ENCODE data around the gene BLTP3B. TPM values are rescaled to one million over a fixed set of nuclear protein-coding genes. Genes with fewer than 3 reads are reported as not detected.
A peak's percentile ranks its signal among the peaks of the same experiment; 100 is the strongest.

BLTP3B gene
- total RNA-seq, 2 donors from 2014 or later: 22.6 to 30.9 TPM

GRCh38 chr12:100154474-100155247, 12.0 kb upstream of the BLTP3B start:
- Mint-ChIP-seq H3K27ac (no peak overlapping the region), H3K4me3 (no peak overlapping the region), H3K36me3 (ENCODE audit: low read depth) (no peaks in the 10 kb centered on the region), H3K27me3 (no peaks in the 10 kb centered on the region), H3K4me1 (peaks cover 6% of the 10 kb centered on the region)
- ATAC-seq (peak; percentile 80), DNase-seq (peak; percentile 51 to 63 (median 52))
- H3K9me3 ChIP-seq (ENCODE audit: control insufficient read depth, low read length, poor library complexity, severe bottlenecking): no peaks in the 10 kb centered on the region

- DNase-seq: no peak
- H3K4me3 Mint-ChIP-seq: no peak overlapping the region
- ATAC-seq: no peak
- H3K36me3 Mint-ChIP-seq (ENCODE audit: low read depth): peaks cover 2% of the 10 kb centered on the region
- H3K27me3 Mint-ChIP-seq: no peaks in the 10 kb centered on the region
- H3K4me1 Mint-ChIP-seq: peaks cover 6% of the 10 kb centered on the region
- H3K27ac Mint-ChIP-seq: no peak overlapping the region
- no peaks in the 10 kb centered on the region for H3K9me3 ChIP-seq (ENCODE audit: control insufficient read depth, low read length, poor library complexity, severe bottlenecking)
Measured at GRCh38 chr12:100153131-100153530, 10.5 kb upstream of the BLTP3B start.

- peaks cover 2% of the 10 kb centered on the region for H3K36me3 Mint-ChIP-seq (ENCODE audit: low read depth)
- no peaks in the 10 kb centered on the region for H3K9me3 ChIP-seq (ENCODE audit: control insufficient read depth, low read length, poor library complexity, severe bottlenecking)
- H3K27ac Mint-ChIP-seq: no peak overlapping the region
- no peak overlapping the region for H3K4me3 Mint-ChIP-seq
- H3K4me1 Mint-ChIP-seq: peaks cover 6% of the 10 kb centered on the region
- ATAC-seq: no peak
- no peak for DNase-seq
- H3K27me3 Mint-ChIP-seq: no peaks in the 10 kb centered on the region
Measured at GRCh38 chr12:100151769-100152168, 9.1 kb upstream of the BLTP3B start.

- H3K27me3 Mint-ChIP-seq: no peaks in the 10 kb centered on the region
- H3K4me3 Mint-ChIP-seq: no peak overlapping the region
- H3K9me3 ChIP-seq (ENCODE audit: control insufficient read depth, low read length, poor library complexity, severe bottlenecking): no peaks in the 10 kb centered on the region
- H3K36me3 Mint-ChIP-seq (ENCODE audit: low read depth): peaks cover 2% of the 10 kb centered on the region
- DNase-seq: no peak
- H3K27ac Mint-ChIP-seq: no peak overlapping the region
- ATAC-seq: no peak
- peaks cover 6% of the 10 kb centered on the region for H3K4me1 Mint-ChIP-seq
Measured at GRCh38 chr12:100146252-100146651, 3.6 kb upstream of the BLTP3B start.

- no peaks in the 10 kb centered on the region for H3K27me3 Mint-ChIP-seq
Measured at GRCh38 chr12:100145643-100146042, 3.0 kb upstream of the BLTP3B start.

GRCh38 chr12:100141998-100142850, 450 bp downstream of the BLTP3B start:
- H3K4me3 Mint-ChIP-seq: peak overlapping the region; percentile 95
- H3K4me1 Mint-ChIP-seq: peaks cover 31% of the 10 kb centered on the region
- ATAC-seq (peak; percentile 59), DNase-seq (peak; percentile 25 to 34 (median 29))
- H3K27ac Mint-ChIP-seq: peak overlapping the region; percentile 91
- H3K9me3 ChIP-seq (ENCODE audit: control insufficient read depth, low read length, poor library complexity, severe bottlenecking): no peaks in the 10 kb centered on the region
- no peaks in the 10 kb centered on the region for H3K27me3 Mint-ChIP-seq
- no peaks in the 10 kb centered on the region for H3K36me3 Mint-ChIP-seq (ENCODE audit: low read depth)

More at GRCh38 chr12:100145643-100146042, 3.0 kb upstream of the BLTP3B start:
- no peak for DNase-seq
- H3K27ac Mint-ChIP-seq: no peak overlapping the region
- H3K9me3 ChIP-seq (ENCODE audit: control insufficient read depth, low read length, poor library complexity, severe bottlenecking): no peaks in the 10 kb centered on the region
- peaks cover 2% of the 10 kb centered on the region for H3K36me3 Mint-ChIP-seq (ENCODE audit: low read depth)
- no peak overlapping the region for H3K4me3 Mint-ChIP-seq
- ATAC-seq: no peak
- H3K4me1 Mint-ChIP-seq: peaks cover 8% of the 10 kb centered on the region

GRCh38 chr12:100141666-100141997, 1.0 kb downstream of the BLTP3B start:
- peak overlapping the region; percentile 95 for H3K4me3 Mint-ChIP-seq
- no peaks in the 10 kb centered on the region for H3K36me3 Mint-ChIP-seq (ENCODE audit: low read depth)
- ATAC-seq (no peak), DNase-seq (no peak)
- peak overlapping the region; percentile 82 for H3K27ac Mint-ChIP-seq
- H3K4me1 Mint-ChIP-seq: peaks cover 34% of the 10 kb centered on the region
- no peaks in the 10 kb centered on the region for H3K27me3 Mint-ChIP-seq
- no peaks in the 10 kb centered on the region for H3K9me3 ChIP-seq (ENCODE audit: control insufficient read depth, low read length, poor library complexity, severe bottlenecking)

- no peaks in the 10 kb centered on the region for H3K9me3 ChIP-seq (ENCODE audit: control insufficient read depth, low read length, poor library complexity, severe bottlenecking)
- H3K27ac Mint-ChIP-seq: peak overlapping the region; percentile 59
- DNase-seq (no peak), ATAC-seq (no peak)
- H3K27me3 Mint-ChIP-seq: no peaks in the 10 kb centered on the region
- H3K36me3 Mint-ChIP-seq (ENCODE audit: low read depth): peaks cover 2% of the 10 kb centered on the region
- H3K4me3 Mint-ChIP-seq: peak overlapping the region; percentile 21
- peaks cover 48% of the 10 kb centered on the region for H3K4me1 Mint-ChIP-seq
Measured at GRCh38 chr12:100138803-100139098, 3.9 kb downstream of the BLTP3B start.

- peaks cover 2% of the 10 kb centered on the region for H3K36me3 Mint-ChIP-seq (ENCODE audit: low read depth)
- H3K4me1 Mint-ChIP-seq: peaks cover 48% of the 10 kb centered on the region
Measured at GRCh38 chr12:100138048-100138802, 4.4 kb downstream of the BLTP3B start.

GRCh38 chr12:100133200-100133599, 9.5 kb downstream of the BLTP3B start:
- Mint-ChIP-seq H3K4me1 (peaks cover 35% of the 10 kb centered on the region), H3K27me3 (no peaks in the 10 kb centered on the region), H3K27ac (no peak overlapping the region), H3K4me3 (no peak overlapping the region), H3K36me3 (ENCODE audit: low read depth) (peaks cover 2% of the 10 kb centered on the region)
- no peaks in the 10 kb centered on the region for H3K9me3 ChIP-seq (ENCODE audit: control insufficient read depth, low read length, poor library complexity, severe bottlenecking)
- DNase-seq: no peak
- no peak for ATAC-seq

More at GRCh38 chr12:100138048-100138802, 4.4 kb downstream of the BLTP3B start:
- ATAC-seq (no peak), DNase-seq (no peak)
- H3K27ac Mint-ChIP-seq: peak overlapping the region; percentile 59
- H3K9me3 ChIP-seq (ENCODE audit: control insufficient read depth, low read length, poor library complexity, severe bottlenecking): no peaks in the 10 kb centered on the region
- peak overlapping the region; percentile 21 for H3K4me3 Mint-ChIP-seq
- no peaks in the 10 kb centered on the region for H3K27me3 Mint-ChIP-seq

- Mint-ChIP-seq H3K4me1 (peaks cover 19% of the 10 kb centered on the region), H3K27me3 (no peaks in the 10 kb centered on the region), H3K36me3 (ENCODE audit: low read depth) (no peaks in the 10 kb centered on the region), H3K4me3 (no peak overlapping the region), H3K27ac (peak overlapping the region; percentile 21)
- DNase-seq (no peak), ATAC-seq (no peak)
- H3K9me3 ChIP-seq (ENCODE audit: control insufficient read depth, low read length, poor library complexity, severe bottlenecking): no peaks in the 10 kb centered on the region
Measured at GRCh38 chr12:100128512-100128908, 14.2 kb downstream of the BLTP3B start.

- H3K4me3 Mint-ChIP-seq: no peak overlapping the region
Measured at GRCh38 chr12:100127766-100128511, 14.7 kb downstream of the BLTP3B start.

More at GRCh38 chr12:100127766-100128511, 14.7 kb downstream of the BLTP3B start:
- Mint-ChIP-seq H3K27ac (peak overlapping the region; percentile 21), H3K36me3 (ENCODE audit: low read depth) (no peaks in the 10 kb centered on the region), H3K4me1 (peaks cover 20% of the 10 kb centered on the region), H3K27me3 (no peaks in the 10 kb centered on the region)
- ATAC-seq (no peak), DNase-seq (no peak)
- H3K9me3 ChIP-seq (ENCODE audit: control insufficient read depth, low read length, poor library complexity, severe bottlenecking): no peaks in the 10 kb centered on the region

All from T-helper 17 cell (primary cell).